ENCODE data around the gene WDR5.
A peak's percentile ranks its signal among the peaks of the same experiment; 100 is the strongest.
"Not testable (repeated sequence)": the region's sequence is repeated elsewhere in the genome, so short reads cannot be mapped to it uniquely, and the experiment has no call there.

Gene WDR5

GRCh38 chr9:134103391-134103998 lies 32.4 kb upstream of the WDR5 start:
- no peak for TF ChIP-seq CTCF (IDR thresholded peaks at IDR 0.05; ENCODE audit: insufficient read depth, low read depth, low read length, missing control alignments)
- H3K4me3 ChIP-seq (ENCODE audit: low read depth, low read length), result no peak overlapping the region
- DNase-seq (ENCODE audit: low read depth), result no peak

- no peak for TF ChIP-seq CTCF (IDR thresholded peaks at IDR 0.05; ENCODE audit: insufficient read depth, low read depth, low read length, missing control alignments)
- peak; percentile 25 for DNase-seq (ENCODE audit: low read depth)
- no peak overlapping the region for H3K4me3 ChIP-seq (ENCODE audit: low read depth, low read length)
These were observed 24.8 kb upstream of the WDR5 start for GRCh38 chr9:134111064-134111463.

- no peak for TF ChIP-seq CTCF (IDR thresholded peaks at IDR 0.05; ENCODE audit: insufficient read depth, low read depth, low read length, missing control alignments)
- no peak overlapping the region for H3K4me3 ChIP-seq (ENCODE audit: low read depth, low read length)
- no peak for DNase-seq (ENCODE audit: low read depth)
These were observed 23.3 kb upstream of the WDR5 start for GRCh38 chr9:134112561-134112960.

GRCh38 chr9:134118972-134119371 lies 16.9 kb upstream of the WDR5 start:
- not testable (repeated sequence) for H3K4me3 ChIP-seq (ENCODE audit: low read depth, low read length); DNase-seq (ENCODE audit: low read depth)

- no peak for DNase-seq (ENCODE audit: low read depth)
- TF ChIP-seq CTCF (IDR thresholded peaks at IDR 0.05; ENCODE audit: insufficient read depth, low read depth, low read length, missing control alignments), result no peak
- no peak overlapping the region for H3K4me3 ChIP-seq (ENCODE audit: low read depth, low read length)
These were observed 12.1 kb upstream of the WDR5 start for GRCh38 chr9:134123764-134124128.

GRCh38 chr9:134125413-134126095 lies 10.3 kb upstream of the WDR5 start:
- no peak for TF ChIP-seq CTCF (IDR thresholded peaks at IDR 0.05; ENCODE audit: insufficient read depth, low read depth, low read length, missing control alignments)
- no peak overlapping the region for H3K4me3 ChIP-seq (ENCODE audit: low read depth, low read length)
- DNase-seq (ENCODE audit: low read depth), result no peak

- H3K4me3 ChIP-seq (ENCODE audit: low read depth, low read length), result no peak overlapping the region
- no peak for DNase-seq (ENCODE audit: low read depth)
- TF ChIP-seq CTCF (IDR thresholded peaks at IDR 0.05; ENCODE audit: insufficient read depth, low read depth, low read length, missing control alignments), result no peak
These were observed 9.5 kb upstream of the WDR5 start for GRCh38 chr9:134126373-134126772.

Measured in GM12865 (cell line).